HEK293 (cell line): ENCODE data around the gene DDX51.

Source experiments
- CTCF ChIA-PET: fragments of 350-600 bp; formaldehyde crosslinking; extraction: SDS; loops from one replicate; lab custom pipeline; 2021; ENCODE audit warnings: antibody characterized with exemption; lab: Yijun Ruan, JAX
- POLR2A ChIA-PET: fragments of 300-600 bp; formaldehyde crosslinking; extraction: SDS; loops from one replicate; lab custom pipeline; 2020; ENCODE audit warnings: antibody characterized with exemption, inconsistent platforms; lab: Yijun Ruan, JAX
- H3K27ac ChIP-seq: fragments of 200-500 bp; sonication (Bioruptor generic); 2 replicates; pipeline ENCODE4 v1.5.1; 2014; ENCODE audit warnings: low read depth, low read length, control low read depth, inconsistent platforms; ENCODE audit errors: extremely low read depth
- H3K36me3 ChIP-seq, 2 experiments: fragments of 200-500 bp in 1 of 2; sonication (Bioruptor generic) in 1 of 2; 1 replicate in 1 of 2; 2 replicates in 1 of 2; pipeline ENCODE4 v1.5.1; 2014 to 2017; ENCODE audit warnings: inconsistent platforms in 2 of 2, low read length in 2 of 2; ENCODE audit not compliant: control insufficient read depth in 2 of 2, insufficient read depth in 1 of 2
- H3K4me1 ChIP-seq: fragments of 200-500 bp; sonication (Bioruptor generic); 2 replicates; pipeline ENCODE4 v1.5.1; 2014; ENCODE audit warnings: mild to moderate bottlenecking, low read length, inconsistent platforms; ENCODE audit not compliant: control insufficient read depth, insufficient read depth
- H3K4me3 ChIP-seq: 2 replicates; pipeline ENCODE4 v1.5.1; 2011; ENCODE audit warnings: low read depth, mild to moderate bottlenecking, control low read depth, low read length, moderate library complexity
- H3K9me3 ChIP-seq: fragments of 200-500 bp; sonication (Bioruptor generic); 2 replicates; pipeline ENCODE4 v1.5.1; 2014; ENCODE audit warnings: low read depth, low read length, inconsistent platforms; ENCODE audit not compliant: control insufficient read depth, insufficient read depth
- BCL11B ChIP-seq: fragments of 450-650 bp; formaldehyde crosslinking; IDR thresholded peaks from 2 replicates; pipeline ENCODE4 v1.5.1; 2016; ENCODE audit warnings: low read depth, missing biosample characterization, missing genetic modification characterization
- CTCF ChIP-seq: fragments of 450-650 bp; formaldehyde crosslinking; IDR thresholded peaks from 2 replicates; pipeline ENCODE4 v1.5.1; 2016; ENCODE audit warnings: missing biosample characterization, missing genetic modification characterization
- EGR2 ChIP-seq: fragments of 450-650 bp; formaldehyde crosslinking; IDR thresholded peaks from 2 replicates; pipeline ENCODE4 v1.5.1; 2016; ENCODE audit warnings: low read depth, missing biosample characterization, missing genetic modification characterization
- GFI1B ChIP-seq: fragments of 450-650 bp; formaldehyde crosslinking; IDR thresholded peaks from 2 replicates; pipeline ENCODE4 v1.5.1; 2016; ENCODE audit warnings: missing biosample characterization, missing genetic modification characterization
- HIC1 ChIP-seq: fragments of 450-650 bp; formaldehyde crosslinking; IDR thresholded peaks from 2 replicates; pipeline ENCODE4 v1.5.1; 2016; ENCODE audit warnings: missing biosample characterization, missing genetic modification characterization
- IKZF3 ChIP-seq: fragments of 450-650 bp; IDR thresholded peaks from 2 replicates; pipeline ENCODE4 v1.5.0; 2018; ENCODE audit warnings: missing biosample characterization, mild to moderate bottlenecking, missing genetic modification characterization, moderate library complexity
- KLF1 ChIP-seq: fragments of 450-650 bp; formaldehyde crosslinking; IDR thresholded peaks from 2 replicates; pipeline ENCODE4 v1.5.1; 2016; ENCODE audit warnings: missing biosample characterization, missing genetic modification characterization
- KLF17 ChIP-seq: fragments of 450-650 bp; formaldehyde crosslinking; IDR thresholded peaks from 2 replicates; pipeline ENCODE4 v1.5.1; 2016; ENCODE audit warnings: missing biosample characterization, missing genetic modification characterization
- REPIN1 ChIP-seq: fragments of 450-650 bp; formaldehyde crosslinking; IDR thresholded peaks from 2 replicates; pipeline ENCODE4 v1.5.1; 2017; ENCODE audit warnings: missing biosample characterization, missing genetic modification characterization, low read depth
- SCRT1 ChIP-seq: fragments of 450-650 bp; formaldehyde crosslinking; IDR thresholded peaks from 2 replicates; pipeline ENCODE4 v1.5.1; 2016; ENCODE audit warnings: missing biosample characterization, missing genetic modification characterization, borderline replicate concordance
- SCRT2 ChIP-seq: fragments of 450-650 bp; formaldehyde crosslinking; IDR thresholded peaks from 2 replicates; pipeline ENCODE4 v1.5.1; 2016; ENCODE audit warnings: missing biosample characterization, missing genetic modification characterization
- SP2 ChIP-seq: fragments of 450-650 bp; formaldehyde crosslinking; IDR thresholded peaks from 2 replicates; pipeline ENCODE4 v1.5.1; 2016; ENCODE audit warnings: missing biosample characterization, missing genetic modification characterization
- ZBTB17 ChIP-seq: fragments of 450-650 bp; formaldehyde crosslinking; IDR thresholded peaks from 2 replicates; pipeline ENCODE4 v1.5.1; 2016; ENCODE audit warnings: missing biosample characterization, missing genetic modification characterization
- ZBTB20 ChIP-seq: fragments of 450-650 bp; formaldehyde crosslinking; IDR thresholded peaks from 2 replicates; pipeline ENCODE4 v1.5.1; 2016; ENCODE audit warnings: missing biosample characterization, missing genetic modification characterization
- ZBTB6 ChIP-seq: fragments of 450-650 bp; formaldehyde crosslinking; IDR thresholded peaks from 2 replicates; pipeline ENCODE4 v1.5.1; 2017; ENCODE audit warnings: missing biosample characterization, missing genetic modification characterization
- ZBTB8A ChIP-seq: fragments of 450-650 bp; formaldehyde crosslinking; IDR thresholded peaks from 2 replicates; pipeline ENCODE4 v1.5.1; 2016; ENCODE audit warnings: missing biosample characterization, missing genetic modification characterization
- ZEB2 ChIP-seq: fragments of 450-650 bp; formaldehyde crosslinking; IDR thresholded peaks from 2 replicates; pipeline ENCODE4 v1.5.1; 2016; ENCODE audit warnings: missing biosample characterization, missing genetic modification characterization
- ZFHX2 ChIP-seq: fragments of 450-650 bp; formaldehyde crosslinking; conservative IDR thresholded peaks from 2 replicates; pipeline ENCODE4 v1.5.1; 2016; ENCODE audit warnings: missing biosample characterization, missing genetic modification characterization
- ZNF174 ChIP-seq: fragments of 450-650 bp; formaldehyde crosslinking; IDR thresholded peaks from 2 replicates; pipeline ENCODE4 v1.5.0; 2017; ENCODE audit warnings: missing biosample characterization, mild to moderate bottlenecking, missing genetic modification characterization
- ZNF23 ChIP-seq: fragments of 450-650 bp; formaldehyde crosslinking; IDR thresholded peaks from 2 replicates; pipeline ENCODE4 v1.5.1; 2016; ENCODE audit warnings: missing biosample characterization, missing genetic modification characterization, borderline replicate concordance
- ZNF366 ChIP-seq: fragments of 450-650 bp; formaldehyde crosslinking; conservative IDR thresholded peaks from 2 replicates; pipeline ENCODE4 v1.5.1; 2016; ENCODE audit warnings: missing biosample characterization, missing genetic modification characterization
- ZNF391 ChIP-seq: fragments of 450-650 bp; formaldehyde crosslinking; IDR thresholded peaks from 2 replicates; pipeline ENCODE4 v1.5.1; 2016; ENCODE audit warnings: low read depth, missing biosample characterization, missing genetic modification characterization, borderline replicate concordance
- ZNF544 ChIP-seq: fragments of 450-650 bp; formaldehyde crosslinking; IDR thresholded peaks from 2 replicates; pipeline ENCODE4 v1.5.0; 2017; ENCODE audit warnings: missing biosample characterization, missing genetic modification characterization
- ZNF558 ChIP-seq: fragments of 450-650 bp; formaldehyde crosslinking; IDR thresholded peaks from 2 replicates; pipeline ENCODE4 v1.5.1; 2016; ENCODE audit warnings: missing biosample characterization, missing genetic modification characterization
- ZNF600 ChIP-seq: fragments of 450-650 bp; formaldehyde crosslinking; IDR thresholded peaks from 2 replicates; pipeline ENCODE4 v1.5.1; 2016; ENCODE audit warnings: missing biosample characterization, missing genetic modification characterization
- ZNF629 ChIP-seq: fragments of 450-650 bp; formaldehyde crosslinking; IDR thresholded peaks from 2 replicates; pipeline ENCODE4 v1.5.1; 2017; ENCODE audit warnings: missing biosample characterization, missing genetic modification characterization
- ZNF768 ChIP-seq: fragments of 450-650 bp; formaldehyde crosslinking; IDR thresholded peaks from 2 replicates; pipeline ENCODE4 v1.5.1; 2018; ENCODE audit warnings: missing biosample characterization, mild to moderate bottlenecking, missing genetic modification characterization
- ZNF785 ChIP-seq: fragments of 450-650 bp; formaldehyde crosslinking; IDR thresholded peaks from 2 replicates; pipeline ENCODE4 v1.5.1; 2016; ENCODE audit warnings: missing biosample characterization, missing genetic modification characterization

The DDX51 gene

DNA sequence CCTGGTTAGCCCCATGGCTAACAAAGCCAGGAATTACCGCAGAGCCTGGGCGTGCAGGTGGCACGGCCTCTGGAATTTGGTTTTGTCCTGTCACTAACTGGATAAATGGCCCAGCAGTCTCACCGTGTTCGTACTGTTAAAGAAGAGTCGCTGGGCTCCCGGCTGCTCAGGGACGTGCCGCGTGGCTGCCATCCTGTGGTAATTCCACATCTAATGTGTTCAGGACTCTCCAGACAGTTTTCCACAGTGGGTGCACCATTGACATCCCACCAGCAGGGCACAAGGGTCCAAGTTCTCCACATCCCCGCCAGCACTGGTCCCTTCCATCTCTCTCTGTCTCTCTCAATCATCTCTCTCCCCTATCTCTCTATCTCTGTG, 19.8 kb upstream of the DDX51 start:
- ChIA-PET CTCF (interaction anchor here (1.8 to 3.2 kb wide), 2 partner anchors 10 to 251 kb away, joined by 5 to 13 read pairs; no protein-coding TSS in a partner anchor), POLR2A (no interaction called here)
- TF ChIP-seq CTCF (tag by site-specific recombination) (peak; percentile 73), ZNF629 (no peak), GFI1B (no peak), ZNF391 (tag by site-specific recombination) (no peak), ZNF544 (no peak), ZNF768 (tag by site-specific recombination) (no peak), EGR2 (no peak), ZNF600 (peak; percentile 43; the same call in 1 of the 2 replicates), ZNF558 (tag by site-specific recombination) (no peak), ZNF174 (no peak)
- Histone ChIP-seq H3K4me3 (no peak overlapping the region), H3K9me3 (no peaks in the 10 kb centered on the region), H3K4me1 (peaks cover 8% of the 10 kb centered on the region; the same call in 1 of the 2 replicates), H3K36me3 (no peaks in the 10 kb centered on the region), H3K27ac (no peak overlapping the region)

DNA sequence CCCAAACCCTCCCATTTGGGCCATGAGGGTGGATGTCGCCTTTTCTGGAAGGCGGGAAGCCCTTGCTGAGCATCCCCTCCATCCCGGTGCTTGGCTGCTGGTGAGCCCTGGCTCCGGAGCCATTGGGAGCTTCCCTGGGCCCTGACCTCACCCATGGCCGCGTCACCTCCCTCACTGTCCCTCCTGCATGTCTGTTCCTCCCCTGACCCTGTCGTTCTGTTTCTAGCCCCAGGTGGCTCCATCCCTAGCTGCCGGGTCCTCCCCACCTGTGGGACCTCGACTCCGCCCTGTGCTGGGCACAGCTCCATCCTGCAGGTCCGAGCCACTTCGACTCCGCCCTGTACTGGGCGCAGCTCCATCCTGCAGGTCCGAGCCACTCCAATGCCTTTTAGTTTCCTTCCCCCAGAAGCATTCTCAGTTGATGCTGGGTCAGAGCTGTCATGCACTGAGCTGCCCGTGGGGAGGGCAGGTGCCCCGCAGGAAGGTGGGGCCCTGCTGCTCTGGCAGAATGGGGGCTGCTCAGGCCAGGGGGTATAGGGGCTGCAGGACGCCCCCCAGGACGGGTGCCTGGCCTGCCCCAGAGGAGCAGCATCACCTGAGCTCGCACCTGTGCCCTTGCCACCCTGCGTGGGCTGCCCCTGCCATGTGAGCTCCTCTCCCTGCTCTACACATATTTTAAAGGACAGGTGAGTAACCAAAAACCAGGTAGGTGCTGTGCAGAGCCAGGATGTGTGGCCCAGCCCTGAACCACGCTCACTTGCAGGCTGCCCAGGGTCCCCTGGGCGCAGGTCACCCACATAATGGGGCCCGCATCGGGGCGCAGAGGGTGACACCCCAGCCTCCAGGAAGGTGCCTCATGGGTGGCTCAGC, 19.2 kb upstream of the DDX51 start:
- Histone ChIP-seq H3K36me3 (peaks cover 0 to 1% of the 10 kb centered on the region in 2 experiments; a peak in 2 of 3 replicates), H3K27ac (peak overlapping the region; percentile 37; the same call in 1 of the 2 replicates), H3K4me1 (peaks cover 8% of the 10 kb centered on the region; the same call in 1 of the 2 replicates), H3K9me3 (no peaks in the 10 kb centered on the region), H3K4me3 (no peak overlapping the region)
- POLR2A ChIA-PET = no interaction called here
- TF ChIP-seq ZBTB8A (tag by site-specific recombination) = peak; percentile 16; the same call in 1 of the 2 replicates
- TF ChIP-seq SCRT2 (tag by site-specific recombination) = peak; percentile 96
- TF ChIP-seq ZFHX2 (tag by site-specific recombination) = no peak
- TF ChIP-seq ZNF785 (tag by site-specific recombination) = no peak
- peak; percentile 28; the same call in 1 of the 2 replicates for TF ChIP-seq ZBTB17
- TF ChIP-seq ZNF366 (tag by site-specific recombination) = peak; percentile 37; the same call in 1 of the 2 replicates
- 0 out of 2 replicates have a peak, but pooled peaks have one; percentile 3 for TF ChIP-seq ZEB2 (tag by site-specific recombination)
- peak; percentile 61 for TF ChIP-seq ZNF600
- TF ChIP-seq REPIN1 (tag by site-specific recombination) = no peak
- peak; percentile 88 for TF ChIP-seq SCRT1 (tag by site-specific recombination)
- TF ChIP-seq KLF1 (tag by site-specific recombination) = peak; percentile 91
- peak; percentile 19; the same call in 1 of the 2 replicates for TF ChIP-seq ZNF23 (tag by site-specific recombination)
- TF ChIP-seq ZBTB20 (tag by site-specific recombination) = peak; percentile 1; the same call in 1 of the 2 replicates
- peak; percentile 63; the same call in 1 of the 2 replicates for TF ChIP-seq ZBTB6 (tag by site-specific recombination)
- peak; percentile 93 for TF ChIP-seq KLF17 (tag by site-specific recombination)
- TF ChIP-seq BCL11B (tag by site-specific recombination) = no peak
- TF ChIP-seq SP2 (tag by site-specific recombination) = peak; percentile 38
- 0 out of 2 replicates have a peak, but pooled peaks have one; percentile 5 for TF ChIP-seq IKZF3 (tag by site-specific recombination)
- peak; percentile 61; the same call in 1 of the 2 replicates for TF ChIP-seq HIC1 (tag by site-specific recombination)
- CTCF ChIA-PET = interaction anchor here (0.9 to 3.2 kb wide), 4 partner anchors 10 to 251 kb away, joined by 3 to 13 read pairs (median 4); no protein-coding TSS in a partner anchor
